HG03135 (cell line): Measurements from ENCODE around the gene NATD1.

ENCODE experiments used
- ATAC-seq: cut with Tn5 transposase; IDR thresholded peaks from one replicate; pipeline ENCODE4 v1.9.1; 2021; ENCODE audit warnings: mild to moderate bottlenecking, moderate library complexity; ENCODE audit not compliant: unreplicated experiment

The NATD1 gene

GRCh38 chr17:21289902-21290571 lies 36.8 kb upstream of the NATD1 start:
- no peak for ATAC-seq

- ATAC-seq: no peak
These were observed 36.1 kb upstream of the NATD1 start for GRCh38 chr17:21289175-21289901.

DNA sequence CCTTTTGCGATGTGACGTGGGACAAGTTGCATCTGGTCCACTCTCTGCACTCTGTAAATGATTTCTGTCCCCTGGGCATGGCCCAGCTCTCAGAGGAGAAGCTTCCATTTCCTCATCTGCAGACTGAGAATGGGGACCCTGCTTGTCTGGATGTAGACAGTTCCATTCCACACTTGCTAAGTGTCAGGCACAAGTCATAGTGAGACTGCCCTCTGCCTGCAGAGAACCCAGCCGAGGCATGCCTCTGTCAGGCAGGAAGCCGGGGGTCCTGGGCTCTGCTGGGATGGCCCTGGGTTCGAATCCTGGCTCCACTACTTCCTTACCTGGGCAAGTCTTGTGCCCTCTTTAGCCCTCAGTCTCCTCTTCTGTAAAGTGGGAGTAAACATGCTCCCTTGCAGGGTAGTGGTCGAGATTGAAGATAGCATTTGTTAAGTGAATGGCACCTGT lies 35.4 kb upstream of the NATD1 start:
- ATAC-seq: peak; percentile 17

GRCh38 chr17:21287703-21288449 lies 34.7 kb upstream of the NATD1 start:
- ATAC-seq: peak; percentile 23

DNA sequence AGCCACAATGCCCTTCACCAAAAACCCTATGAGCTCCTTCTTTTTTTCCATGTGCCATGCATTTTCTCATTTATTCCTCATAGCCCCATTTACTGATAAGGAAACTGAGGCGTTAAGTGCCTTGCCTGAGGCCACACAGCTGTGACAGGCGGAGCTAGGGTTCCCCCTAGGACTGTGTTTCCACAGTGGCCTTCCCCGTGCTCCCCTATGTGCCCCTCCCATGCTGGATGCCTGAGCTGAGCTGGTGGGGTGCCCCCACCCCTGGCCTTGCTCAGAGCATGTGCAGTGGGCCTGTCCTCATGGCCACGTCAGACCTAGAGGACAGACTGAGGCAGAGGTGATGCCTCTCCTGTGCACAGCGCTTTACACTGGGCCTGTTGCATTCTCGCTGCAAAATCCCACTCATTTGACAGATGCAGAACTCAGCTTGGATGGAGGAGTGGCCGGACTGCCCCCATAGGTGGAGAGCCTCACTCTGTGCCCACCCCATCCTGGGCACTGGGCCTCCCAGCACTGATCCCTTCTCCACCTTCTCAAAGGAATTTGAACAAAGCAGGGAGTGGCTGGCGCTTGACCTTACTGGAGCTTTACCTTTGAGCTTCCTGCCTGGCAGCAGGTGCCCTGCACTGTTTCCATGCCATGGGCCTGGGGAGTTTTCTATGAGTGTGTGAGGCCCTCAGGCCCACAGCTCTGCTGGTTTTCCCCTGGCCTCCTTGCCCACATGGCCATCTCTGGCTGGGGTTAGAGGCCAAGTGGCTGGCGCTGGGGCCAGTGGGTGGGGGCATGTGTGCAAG lies 33.9 kb upstream of the NATD1 start:
- no peak for ATAC-seq

DNA sequence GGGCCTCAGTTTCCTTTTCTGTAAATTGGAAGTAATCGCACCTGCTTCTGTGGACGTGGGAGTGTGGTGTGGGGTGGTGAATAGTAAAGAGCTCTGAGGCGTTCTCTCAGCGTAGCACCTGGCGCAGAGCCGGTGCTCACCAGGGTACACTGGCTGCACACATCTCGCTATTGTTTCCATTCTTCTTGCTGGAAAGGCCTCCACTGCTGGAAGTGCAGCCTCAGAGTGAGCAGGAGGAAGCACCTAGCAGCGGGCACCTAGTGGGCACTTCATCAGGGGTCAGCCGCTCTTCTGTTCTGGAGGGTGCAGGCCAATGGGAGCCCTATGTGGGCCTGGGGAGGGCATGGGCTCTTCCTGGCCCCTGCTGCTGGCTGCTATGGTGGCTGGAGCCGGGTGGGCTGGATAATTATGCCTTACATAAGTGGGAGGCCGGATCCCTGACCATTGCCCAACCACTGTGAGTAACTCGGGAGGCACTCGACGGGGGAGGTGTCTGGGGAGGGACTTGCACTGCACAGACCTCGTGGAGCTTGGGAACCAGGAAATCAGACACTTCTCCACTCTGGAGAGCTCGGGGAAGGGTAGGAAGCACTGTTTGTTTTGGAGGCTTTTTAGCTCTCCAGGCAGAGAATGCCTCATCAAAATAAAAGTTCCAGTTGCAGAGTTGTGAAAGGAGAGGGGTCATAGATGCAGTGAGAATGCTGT lies 33.0 kb upstream of the NATD1 start:
- ATAC-seq: no peak

DNA sequence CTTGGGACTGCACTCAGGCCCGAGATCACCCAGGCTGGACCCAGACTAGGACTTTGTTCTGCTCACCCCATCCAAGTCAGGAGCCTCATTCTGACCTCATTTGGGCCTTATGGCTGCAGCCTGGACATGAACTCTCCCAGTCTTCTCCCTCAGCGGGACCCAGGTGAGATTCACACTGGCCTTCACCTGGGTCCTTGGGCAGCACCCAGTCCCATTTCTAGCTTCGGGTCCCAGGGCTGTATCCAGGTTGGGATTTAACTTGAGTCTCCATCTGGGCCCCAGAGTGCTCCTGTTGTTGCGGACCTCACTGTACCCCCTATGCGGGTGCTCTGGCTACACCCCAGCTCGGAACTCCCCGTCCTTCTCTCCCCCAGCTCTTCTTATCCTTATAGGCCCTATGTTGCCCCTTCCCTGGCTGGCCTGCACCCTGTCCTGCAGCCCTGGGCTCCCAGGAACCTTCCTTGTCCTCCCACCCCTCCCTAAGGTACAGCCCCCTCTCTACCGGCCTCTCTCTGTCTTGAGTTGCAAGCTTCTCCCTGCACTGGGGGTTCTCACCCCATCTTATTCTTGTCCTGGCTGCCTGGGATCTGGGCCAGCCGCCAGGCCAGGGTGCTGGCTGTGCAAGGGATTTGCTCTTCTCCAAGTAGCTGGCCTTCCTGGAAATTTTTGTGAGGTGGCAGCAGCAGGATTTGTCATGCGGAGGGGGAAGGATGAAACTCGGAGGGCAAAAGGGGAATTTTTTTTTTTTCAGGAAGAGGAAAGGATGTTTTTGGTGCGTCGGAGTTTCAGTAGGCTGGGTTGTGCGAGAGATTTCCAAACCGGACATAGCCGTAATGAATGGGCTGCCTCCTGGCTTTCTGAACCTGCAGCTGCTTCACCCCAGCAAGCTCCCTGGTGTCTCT lies 32.2 kb upstream of the NATD1 start:
- ATAC-seq: no peak

GRCh38 chr17:21284319-21285163 lies 31.3 kb upstream of the NATD1 start, which contains the start of gene MAP2K3:
MAP2K3 (plus strand) TSS chr17:21284711; CDS start chr17:21284921, 210 bp downstream.
- ATAC-seq: peak; percentile 75

DNA sequence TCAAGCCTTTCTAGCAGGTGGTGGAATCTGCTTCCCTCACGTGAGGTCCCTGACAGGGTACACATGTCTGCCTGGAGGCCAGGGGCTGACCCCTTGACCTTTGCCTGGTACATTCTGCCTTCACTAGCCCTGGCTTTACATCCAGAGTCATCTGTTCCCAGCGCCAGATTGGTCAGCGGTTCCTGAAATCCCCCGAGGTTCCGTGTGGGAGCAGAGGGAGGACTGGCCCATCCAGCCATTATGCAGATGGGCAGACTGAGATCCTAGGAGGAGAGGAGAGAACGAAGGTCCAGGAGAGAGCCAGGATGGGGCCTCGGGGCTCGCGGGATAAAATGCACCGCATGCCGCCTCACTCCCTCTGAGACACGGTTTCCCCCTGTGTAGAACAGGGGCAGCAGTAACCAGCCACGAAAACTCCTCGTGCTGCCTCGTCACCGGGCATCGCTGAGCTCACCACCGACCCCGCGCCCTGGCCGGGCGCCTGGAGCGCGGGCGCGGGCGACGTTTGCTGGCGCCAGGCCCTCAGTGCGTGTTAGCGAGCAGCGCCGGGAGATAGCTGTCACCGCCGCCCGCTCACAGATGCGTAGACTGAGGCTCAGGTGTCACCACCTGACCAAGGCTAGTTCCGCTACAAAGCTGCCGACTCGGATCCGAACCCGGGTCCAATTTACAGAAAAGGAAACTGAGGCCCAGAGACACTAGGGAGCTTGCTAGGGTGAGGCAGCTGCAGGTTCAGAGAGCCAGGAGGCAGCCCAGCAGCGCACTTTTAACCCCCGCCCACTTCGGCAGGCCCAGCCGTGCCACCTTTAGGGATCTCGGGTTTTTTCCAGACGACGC lies 30.5 kb upstream of the NATD1 start:
- ATAC-seq: peak; percentile 7

GRCh38 chr17:21282850-21283249 lies 29.6 kb upstream of the NATD1 start:
- no peak for ATAC-seq

DNA sequence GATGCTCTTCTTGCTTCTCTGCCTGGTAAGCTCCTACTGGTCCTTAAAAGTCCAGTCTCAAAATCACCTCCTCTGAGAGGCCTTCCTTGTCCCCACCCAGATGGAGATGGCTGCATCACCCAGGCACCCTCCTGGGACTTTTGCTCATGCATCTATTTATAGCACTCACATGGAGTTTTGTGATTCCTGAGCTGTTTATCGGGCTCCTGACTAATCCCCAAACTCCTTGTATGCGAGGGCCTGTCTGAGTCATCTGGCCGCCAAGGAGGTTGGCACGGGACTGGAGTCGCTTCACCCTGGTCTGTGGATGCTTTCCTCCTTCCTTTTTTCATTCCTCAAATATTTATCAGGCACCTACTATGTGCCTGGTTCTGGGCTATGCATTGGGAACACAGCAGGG lies 29.0 kb upstream of the NATD1 start:
- no peak for ATAC-seq

DNA sequence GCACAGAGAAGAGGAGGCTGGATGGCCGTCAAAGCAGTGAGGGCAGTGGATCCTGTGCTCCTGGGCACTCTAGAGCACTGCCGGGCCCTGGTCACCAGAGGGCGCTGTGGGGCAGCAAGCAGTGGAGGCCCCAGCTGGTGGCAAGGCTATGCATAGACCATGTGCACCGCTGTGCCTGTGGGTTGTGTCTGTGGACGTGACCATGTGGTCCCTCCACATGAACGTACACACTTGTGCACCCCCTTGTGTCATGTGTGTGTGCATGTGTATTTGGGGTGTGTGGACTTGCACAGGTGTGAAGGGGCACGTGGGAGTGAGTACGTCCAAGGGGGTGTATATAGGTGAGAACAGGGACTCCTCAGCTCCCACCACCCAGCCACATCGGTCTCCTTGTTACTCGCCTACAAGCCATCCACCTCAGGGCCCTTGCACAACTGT lies 26.9 kb upstream of the NATD1 start:
- peak; percentile 28 for ATAC-seq

DNA sequence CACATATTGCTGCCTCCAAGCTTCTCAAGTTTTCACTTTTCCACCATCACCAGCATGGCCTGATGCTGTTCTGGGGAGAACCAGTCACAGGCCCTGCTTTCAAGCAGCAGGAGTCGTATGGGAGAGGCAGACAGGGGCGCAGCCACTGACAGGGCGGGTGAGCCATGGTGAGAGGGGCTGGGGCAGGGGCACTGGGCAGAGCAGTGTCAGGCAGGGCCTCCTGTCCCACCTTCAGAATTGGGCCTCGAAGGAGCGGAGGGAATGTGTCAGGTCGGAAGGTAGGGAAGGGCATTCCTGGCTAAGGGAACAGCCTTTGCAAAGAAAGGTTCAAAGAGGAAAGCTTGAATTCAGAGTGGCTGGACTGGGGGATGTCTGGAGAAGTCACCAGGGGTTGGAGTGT lies 26.4 kb upstream of the NATD1 start:
- no peak for ATAC-seq

DNA sequence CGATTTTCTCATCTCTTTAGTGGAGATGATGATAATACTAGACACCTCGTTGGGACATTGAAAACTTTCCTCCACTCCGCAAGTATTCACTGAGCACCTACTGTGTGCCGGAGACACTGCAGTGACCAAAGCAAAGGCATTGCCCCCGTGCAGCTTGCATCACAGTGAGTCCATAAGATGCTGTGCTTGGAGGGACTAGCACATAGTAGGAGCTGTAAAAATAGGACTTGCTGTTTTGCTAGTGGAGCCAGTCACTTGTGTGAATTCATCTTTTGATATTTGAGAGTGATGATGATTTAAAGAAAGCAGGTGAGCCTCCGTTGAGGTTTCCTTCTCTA lies 26.0 kb upstream of the NATD1 start:
- no peak for ATAC-seq

DNA sequence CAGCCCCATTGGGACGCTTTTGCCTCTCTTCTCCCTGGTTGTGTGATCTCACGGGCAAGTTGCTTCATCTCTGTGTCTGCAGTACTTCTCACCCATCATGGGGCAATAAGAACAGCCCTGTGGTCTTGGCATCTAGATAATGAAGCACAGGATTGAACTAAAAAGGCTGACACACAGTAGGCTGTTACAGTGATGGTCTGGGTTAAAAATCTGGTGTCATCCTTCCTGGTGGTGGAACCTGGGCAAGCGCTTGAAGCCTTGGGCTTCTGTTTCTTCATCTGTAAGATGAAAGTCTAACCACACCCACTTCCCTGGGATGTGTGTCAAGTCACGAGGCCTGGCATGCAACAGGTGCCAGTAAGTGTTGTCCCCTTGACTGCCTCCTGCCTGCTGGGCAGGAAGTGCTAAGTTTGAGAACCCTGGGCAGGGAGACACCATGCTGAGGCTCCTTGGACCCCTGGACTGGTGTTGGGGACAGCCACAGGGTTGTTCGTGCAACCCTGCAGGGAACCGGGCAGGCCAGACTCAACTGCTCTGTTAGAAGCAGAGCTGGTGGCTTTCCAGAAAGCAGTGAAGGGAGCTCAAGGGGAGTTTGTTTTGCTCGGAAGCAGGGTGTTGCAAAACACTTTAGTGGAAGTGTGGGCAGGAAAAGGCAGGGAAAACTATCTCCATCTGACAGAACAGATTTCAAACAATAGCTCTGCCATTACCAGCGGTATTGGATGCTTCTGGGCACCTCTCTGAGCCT lies 25.4 kb upstream of the NATD1 start:
- no peak for ATAC-seq

GRCh38 chr17:21277332-21277731 lies 24.1 kb upstream of the NATD1 start:
- ATAC-seq: no peak

DNA sequence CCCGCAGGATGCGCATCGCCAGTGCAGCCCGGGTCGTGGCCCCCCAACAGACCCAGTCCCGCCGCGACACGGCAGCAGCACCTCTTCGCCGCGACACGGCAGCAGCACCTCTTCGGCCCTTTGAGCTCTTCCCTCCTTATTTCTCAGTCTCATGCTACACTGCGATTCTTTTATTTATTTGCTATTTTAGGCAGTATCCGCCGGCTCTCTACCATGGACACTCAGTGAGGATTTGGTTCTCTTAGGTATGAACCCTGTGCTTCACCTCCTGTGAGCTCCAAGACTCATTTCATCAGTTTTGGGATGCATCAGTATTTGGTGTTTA lies 23.0 kb upstream of the NATD1 start:
- ATAC-seq: no peak
